Osteocyte (in vitro differentiated cells): ENCODE results near the gene ENOSF1. TPM values are rescaled to one million over a fixed set of nuclear protein-coding genes. Genes with fewer than 3 reads are reported as not detected.
"Not testable (repeated sequence)": the region's sequence is repeated elsewhere in the genome, so short reads cannot be mapped to it uniquely, and the experiment has no call there.

Source experiments
- DNase-seq: peaks from one replicate; pipeline ENCODE4 v3.0.0; 2021; ENCODE audit warnings: mixed read lengths; ENCODE audit not compliant: unreplicated experiment; ENCODE audit errors: extremely low spot score
- H3K27ac Mint-ChIP-seq: one replicate; pipeline ENCODE4 v1.8.0; 2021; ENCODE audit warnings: mild to moderate bottlenecking, mixed read lengths; ENCODE audit not compliant: unreplicated experiment
- H3K27me3 Mint-ChIP-seq: one replicate; pipeline ENCODE4 v1.8.0; 2021; ENCODE audit warnings: mixed read lengths; ENCODE audit not compliant: unreplicated experiment
- H3K36me3 Mint-ChIP-seq: one replicate; pipeline ENCODE4 v1.8.0; 2021; ENCODE audit warnings: mixed read lengths; ENCODE audit not compliant: unreplicated experiment
- H3K4me1 Mint-ChIP-seq: one replicate; pipeline ENCODE4 v1.8.0; 2021; ENCODE audit warnings: mixed read lengths; ENCODE audit not compliant: unreplicated experiment
- H3K4me3 Mint-ChIP-seq: one replicate; pipeline ENCODE4 v1.8.0; 2021; ENCODE audit warnings: mild to moderate bottlenecking, moderate library complexity, mixed read lengths; ENCODE audit not compliant: unreplicated experiment
- H3K9me3 Mint-ChIP-seq: one replicate; pipeline ENCODE4 v1.8.0; 2021; ENCODE audit warnings: mixed read lengths; ENCODE audit not compliant: unreplicated experiment
- CTCF ChIP-seq: fragments of 200-600 bp; sonication (generic); IDR thresholded peaks from 2 replicates; pipeline ENCODE4 v1.5.0; 2021; ENCODE audit warnings: antibody characterized with exemption, mild to moderate bottlenecking, moderate library complexity
- long read RNA-seq: library from polyadenylated mRNA; unstranded; transcript quantifications from one replicate; pipeline ENCODE4 v2.0.0, GENCODE V29; 2021
- total RNA-seq: library from RNA; stranded (reverse); gene quantifications from 2 replicates; pipeline ENCODE4 v1.2.1, GENCODE V29; 2021

ENOSF1 gene
- 22.3 and 25.0 TPM in 2 replicates for total RNA-seq
- long read RNA-seq, transcript ENOSF1-201 (16 exons, 1,867 nt): major isoform, 23 of 45 reads
- long read RNA-seq, partial matches to known transcripts: 3 of 45 reads
- long read RNA-seq, other reads (novel, unspliced or antisense): 19 of 45 reads

GRCh38 chr18:712401-713134 is at the start of gene ENOSF1:
TSS of gene ENOSF1 (minus strand) at chr18:712630. CDS start at chr18:712587, 43 bp downstream.
- DNase-seq: peak; percentile 91
- Mint-ChIP-seq H3K4me3 (peak within 1 kb of the TSS; percentile 80), H3K27me3 (no peaks in the 10 kb centered on the region), H3K36me3 (no peaks in the 10 kb centered on the region), H3K27ac (peak within 1 kb of the TSS; percentile 84), H3K9me3 (peaks cover 7% of the 10 kb centered on the region), H3K4me1 (peaks cover 23% of the 10 kb centered on the region)
- peak; percentile 76 for TF ChIP-seq CTCF

- H3K27ac Mint-ChIP-seq, H3K4me3 Mint-ChIP-seq, H3K9me3 Mint-ChIP-seq, H3K27me3 Mint-ChIP-seq, H3K36me3 Mint-ChIP-seq, DNase-seq, H3K4me1 Mint-ChIP-seq: not testable (repeated sequence)
Observed at GRCh38 chr18:759864-760263, 47.4 kb upstream of the ENOSF1 start.

GRCh38 chr18:755506-755905 is 43.1 kb upstream of the ENOSF1 start:
- H3K9me3 Mint-ChIP-seq: no peaks in the 10 kb centered on the region
- DNase-seq: no peak
- H3K36me3 Mint-ChIP-seq: peaks cover 22% of the 10 kb centered on the region
- H3K27ac Mint-ChIP-seq: no peak overlapping the region
- H3K4me3 Mint-ChIP-seq: no peak overlapping the region
- H3K27me3 Mint-ChIP-seq: no peaks in the 10 kb centered on the region
- TF ChIP-seq CTCF: no peak
- peaks cover 1% of the 10 kb centered on the region for H3K4me1 Mint-ChIP-seq

GRCh38 chr18:754656-755055 is 42.2 kb upstream of the ENOSF1 start:
- DNase-seq: no peak
- H3K36me3 Mint-ChIP-seq: peaks cover 26% of the 10 kb centered on the region
- peaks cover 3% of the 10 kb centered on the region for H3K4me1 Mint-ChIP-seq
- H3K27me3 Mint-ChIP-seq: no peaks in the 10 kb centered on the region
- TF ChIP-seq CTCF: no peak
- H3K9me3 Mint-ChIP-seq: no peaks in the 10 kb centered on the region
- H3K4me3 Mint-ChIP-seq: no peak overlapping the region
- no peak overlapping the region for H3K27ac Mint-ChIP-seq

- Mint-ChIP-seq H3K4me1 (peaks cover 3% of the 10 kb centered on the region), H3K4me3 (no peak overlapping the region), H3K27me3 (no peaks in the 10 kb centered on the region), H3K9me3 (no peaks in the 10 kb centered on the region), H3K27ac (no peak overlapping the region), H3K36me3 (peaks cover 32% of the 10 kb centered on the region)
- no peak for DNase-seq
- no peak for TF ChIP-seq CTCF
Observed at GRCh38 chr18:750456-750855, 38.0 kb upstream of the ENOSF1 start.
